HG03159 (cell line): ENCODE data around the gene TCF7L2.

ENCODE experiments used
- ATAC-seq: cut with Tn5 transposase; IDR thresholded peaks from one replicate; pipeline ENCODE4 v1.9.1; 2021; ENCODE audit warnings: mild to moderate bottlenecking, moderate library complexity; ENCODE audit not compliant: unreplicated experiment

Gene TCF7L2

DNA sequence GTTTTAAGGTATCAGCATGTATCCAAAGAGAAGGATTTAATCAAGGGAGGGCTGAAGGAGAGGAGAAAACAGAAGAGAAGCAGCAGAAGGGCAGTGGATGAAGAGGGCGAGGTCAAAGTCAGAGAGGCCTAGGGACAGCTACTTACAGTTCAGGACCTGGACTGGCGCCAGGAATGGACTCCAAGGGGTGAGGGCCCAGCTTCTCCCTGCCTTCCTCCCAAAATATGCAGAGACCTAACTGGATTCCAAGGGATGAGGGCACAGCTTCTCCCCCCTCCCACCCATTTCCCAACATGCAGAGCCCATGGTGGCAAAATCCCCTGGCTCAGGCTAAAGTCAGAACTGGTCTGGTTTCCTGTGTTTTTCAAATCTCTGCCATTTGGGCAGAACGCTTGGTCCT is 3.4 kb upstream of the TCF7L2 start:
- ATAC-seq = no peak

DNA sequence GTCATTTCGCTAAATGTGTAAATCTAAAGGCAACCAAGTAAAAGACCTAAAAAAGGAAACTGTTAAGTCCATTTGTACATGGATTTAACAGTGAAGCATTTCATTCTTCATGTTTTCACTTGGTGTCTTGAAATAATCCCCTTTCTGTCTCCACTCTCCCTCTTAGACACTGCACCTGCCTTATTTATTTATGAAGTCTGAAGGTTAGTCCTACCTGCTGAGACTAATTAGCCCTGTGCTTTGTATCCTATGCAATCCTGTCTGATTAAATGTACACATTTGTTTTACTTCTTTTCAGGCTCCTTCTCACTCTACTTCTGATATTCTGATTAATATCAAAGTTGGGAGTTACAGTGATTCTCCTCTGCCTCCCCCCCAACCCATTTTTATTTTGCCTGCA is 1.9 kb upstream of the TCF7L2 start:
- ATAC-seq = no peak

DNA sequence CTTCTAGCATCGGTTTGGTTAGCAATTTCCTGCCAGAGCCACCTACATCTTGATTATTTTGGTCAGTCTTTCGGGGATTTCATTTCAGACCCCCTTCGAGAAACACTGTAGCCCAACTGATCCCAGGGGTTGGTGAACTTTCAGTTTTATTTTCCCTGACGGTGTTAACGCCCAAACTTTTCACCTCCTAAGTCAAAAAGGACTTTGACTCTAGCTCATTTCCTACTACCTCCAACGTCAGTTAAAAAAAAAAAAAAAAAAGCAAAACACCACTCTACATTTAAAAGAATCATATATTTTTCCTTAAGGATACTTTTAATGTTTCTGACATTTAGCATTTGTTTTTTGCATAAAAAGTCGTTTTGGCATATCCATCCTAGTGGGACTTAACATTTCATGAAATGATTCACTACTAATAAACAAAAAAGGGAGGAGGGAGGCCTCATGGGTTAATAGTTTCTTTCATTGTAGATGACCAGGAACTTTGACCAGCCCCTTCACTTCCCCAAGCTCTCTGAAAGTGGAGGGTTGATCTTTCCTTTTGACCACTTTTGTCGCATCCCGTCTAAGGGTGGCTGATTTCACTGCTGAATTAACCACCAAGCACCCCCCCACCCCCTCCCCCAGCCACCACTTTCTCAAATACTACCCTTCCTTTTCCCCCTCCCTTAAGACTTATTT is 764 bp upstream of the TCF7L2 start:
- ATAC-seq = no peak

DNA sequence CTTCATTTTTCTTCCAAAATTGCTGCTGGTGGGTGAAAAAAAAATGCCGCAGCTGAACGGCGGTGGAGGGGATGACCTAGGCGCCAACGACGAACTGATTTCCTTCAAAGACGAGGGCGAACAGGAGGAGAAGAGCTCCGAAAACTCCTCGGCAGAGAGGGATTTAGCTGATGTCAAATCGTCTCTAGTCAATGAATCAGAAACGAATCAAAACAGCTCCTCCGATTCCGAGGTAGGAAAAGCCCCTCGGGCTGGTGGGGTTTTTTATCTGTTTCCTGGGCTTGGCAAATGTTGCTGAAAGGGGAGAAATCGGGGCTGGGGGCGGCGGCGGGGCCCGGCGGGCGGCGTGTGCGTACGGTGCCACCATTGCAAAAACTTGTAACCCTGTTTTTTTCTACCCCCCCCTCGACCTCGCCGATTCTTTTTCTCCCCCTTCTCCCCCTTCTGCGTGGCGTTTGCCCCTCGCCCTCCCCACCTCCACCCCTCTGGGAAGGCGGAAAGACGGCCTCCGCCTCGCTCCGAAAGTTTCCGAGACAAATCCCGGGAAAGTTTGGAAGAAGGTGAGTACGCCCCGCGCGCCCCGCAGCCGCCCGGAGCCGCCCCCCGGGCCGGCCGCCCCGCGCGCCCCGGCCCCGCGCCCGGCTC is 789 bp downstream of the TCF7L2 start:
- ATAC-seq = no peak

DNA sequence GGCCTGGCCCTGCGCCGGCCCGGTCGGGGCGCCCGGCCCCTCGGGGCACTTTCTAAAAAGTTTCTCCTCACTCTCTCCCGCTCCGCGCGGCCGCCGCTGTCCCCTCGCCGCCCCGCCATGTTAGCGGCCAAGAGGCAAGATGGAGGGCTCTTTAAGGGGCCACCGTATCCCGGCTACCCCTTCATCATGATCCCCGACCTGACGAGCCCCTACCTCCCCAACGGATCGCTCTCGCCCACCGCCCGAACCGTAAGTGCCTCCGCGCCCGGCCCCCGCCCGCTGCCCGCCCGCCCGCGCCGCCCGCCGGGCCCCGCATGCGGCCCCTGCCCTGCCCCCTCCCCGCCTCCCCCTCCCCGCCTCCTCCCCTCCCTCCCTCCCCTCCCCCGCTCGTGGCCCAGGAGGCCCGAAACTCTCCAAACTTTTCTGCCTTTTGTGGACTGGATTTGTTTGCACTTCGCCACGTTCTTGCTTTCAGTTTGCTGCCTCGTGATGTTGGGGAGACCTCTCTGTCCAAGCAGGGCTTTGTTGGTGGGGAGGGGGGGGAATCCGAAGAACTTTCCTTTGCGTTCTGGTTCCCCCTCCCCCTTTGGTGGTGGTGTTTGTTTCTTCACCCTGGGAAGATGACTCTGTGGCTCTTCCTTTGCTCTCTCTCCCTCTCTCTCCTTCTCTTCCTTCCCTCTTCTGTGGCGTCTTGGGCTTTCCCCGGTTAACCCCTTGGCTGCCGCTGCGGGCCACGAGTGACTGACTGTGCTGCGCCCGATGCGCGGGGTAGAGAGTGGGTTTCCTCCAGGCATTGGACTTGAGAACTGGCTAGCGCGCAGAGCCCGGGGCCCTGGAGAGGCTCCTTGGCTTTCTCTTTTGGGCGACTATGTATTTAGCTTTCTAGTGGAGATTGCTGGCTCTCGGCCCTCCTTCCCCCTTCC is 1.6 kb downstream of the TCF7L2 start:
- ATAC-seq = no peak

DNA sequence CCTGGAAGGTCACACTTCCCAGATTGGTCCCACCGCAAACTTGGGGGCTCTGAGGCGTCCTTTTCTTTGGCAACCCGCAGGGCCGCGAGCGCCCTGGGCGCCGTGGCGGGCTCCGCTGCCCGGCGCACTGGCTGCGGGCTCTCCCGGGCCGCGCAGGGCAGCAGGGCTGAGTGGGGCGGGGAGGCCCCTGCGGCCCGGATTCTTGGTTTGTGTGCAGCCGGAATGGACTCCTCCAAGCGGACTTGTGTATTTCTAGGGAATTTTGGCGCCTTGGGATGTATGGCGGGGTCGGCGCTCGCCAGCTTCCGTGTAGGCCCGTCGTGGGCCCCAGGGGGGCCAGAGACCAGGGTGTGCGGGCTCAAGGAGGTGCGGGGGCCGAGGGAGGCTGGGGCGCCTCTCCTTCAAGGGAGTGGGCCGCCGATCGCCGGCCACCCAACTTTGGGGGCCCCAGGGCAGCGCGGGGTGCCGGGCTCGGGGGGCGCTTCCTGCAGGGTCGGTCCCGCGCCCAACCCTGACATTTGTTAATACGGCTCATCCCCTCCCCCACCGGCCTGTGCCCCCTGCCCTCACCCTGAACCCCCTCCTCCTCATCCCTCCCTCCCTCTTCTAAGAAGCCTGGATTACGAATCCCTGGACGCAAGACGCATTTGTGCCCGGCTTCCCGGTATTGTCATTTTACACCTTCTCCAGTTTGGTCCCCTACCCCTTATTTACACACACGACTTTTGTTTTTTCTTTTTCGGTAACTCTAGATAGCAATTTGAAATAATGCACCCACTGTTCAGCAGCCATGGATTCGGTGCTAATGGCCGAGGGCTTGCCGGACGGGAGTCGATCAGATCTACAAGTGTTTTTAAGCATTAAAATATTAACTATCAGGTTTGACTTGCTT is 2.5 kb downstream of the TCF7L2 start:
- no peak for ATAC-seq

DNA sequence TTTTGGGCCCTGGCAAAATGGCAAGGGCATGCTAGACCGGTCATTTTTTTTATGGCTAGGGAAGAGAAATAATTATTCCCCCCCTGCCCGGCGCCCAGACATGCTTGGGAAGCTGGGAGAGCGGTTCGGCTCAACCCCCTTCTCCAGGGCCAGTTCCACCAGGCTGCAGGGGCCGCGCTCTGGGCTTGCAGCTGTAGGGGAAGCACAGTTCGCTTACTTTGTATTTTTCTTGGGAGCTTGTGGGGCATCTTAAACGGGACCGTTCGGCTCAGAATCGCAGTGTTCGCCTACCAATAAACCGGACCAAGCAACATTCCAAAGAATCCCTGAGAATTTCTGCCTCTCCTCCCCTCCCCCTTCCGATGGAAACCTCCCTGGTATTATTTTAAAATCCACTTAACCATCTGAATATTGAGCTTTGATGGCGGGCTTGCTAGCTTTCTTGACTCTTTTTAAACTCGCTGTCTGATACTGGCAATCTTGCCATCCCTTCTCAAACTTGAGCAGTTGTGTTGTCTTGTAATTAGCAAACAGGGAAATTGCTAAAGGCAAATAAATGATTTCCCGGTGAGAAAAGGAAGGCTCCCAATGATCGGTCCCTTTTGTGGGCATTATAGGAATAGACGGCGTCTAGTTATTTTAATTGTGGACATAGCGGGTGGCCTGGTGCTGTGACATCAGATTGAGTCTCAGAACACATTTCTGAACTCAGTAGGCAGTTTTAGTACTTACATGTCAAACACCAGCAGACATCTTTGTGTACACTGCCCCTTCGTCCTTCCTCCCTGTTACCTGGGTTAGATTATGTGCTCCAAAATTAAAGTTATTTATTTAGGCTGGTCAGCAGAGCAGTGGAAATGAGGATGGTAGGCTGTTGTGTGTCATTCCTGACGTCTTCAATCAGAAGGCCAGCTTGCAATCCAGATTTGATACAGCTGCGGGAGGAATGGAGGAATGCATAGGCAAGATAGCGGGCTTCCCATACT is 3.4 kb downstream of the TCF7L2 start:
- ATAC-seq = no peak

DNA sequence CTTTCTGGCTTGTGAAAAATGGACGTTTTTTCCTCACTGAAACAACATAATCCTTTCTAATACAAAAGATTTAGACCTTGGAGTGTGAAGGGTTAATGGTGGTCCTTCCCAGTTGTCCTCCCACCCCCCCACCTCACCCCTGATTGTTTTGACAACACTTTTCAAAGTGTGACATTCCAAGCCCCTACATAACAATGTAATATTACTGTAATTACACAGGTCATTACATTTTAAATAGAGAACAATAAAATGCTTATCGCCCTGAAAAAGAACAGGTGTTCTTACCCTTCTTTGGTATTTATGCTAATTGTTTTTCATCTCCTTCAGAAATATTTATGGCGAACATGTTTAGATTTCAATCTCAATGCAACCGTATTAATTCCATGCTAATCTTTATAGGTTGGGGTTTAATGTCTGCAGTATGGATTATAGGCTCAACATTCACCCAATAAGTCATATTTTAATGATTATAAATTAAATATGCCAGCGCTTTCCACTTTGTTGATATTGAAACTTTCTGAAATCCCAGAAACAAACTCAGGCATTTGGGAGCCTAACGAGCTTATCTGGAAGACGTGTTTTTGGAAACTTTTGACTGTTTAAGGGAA is 5.0 kb downstream of the TCF7L2 start:
- ATAC-seq = no peak

DNA sequence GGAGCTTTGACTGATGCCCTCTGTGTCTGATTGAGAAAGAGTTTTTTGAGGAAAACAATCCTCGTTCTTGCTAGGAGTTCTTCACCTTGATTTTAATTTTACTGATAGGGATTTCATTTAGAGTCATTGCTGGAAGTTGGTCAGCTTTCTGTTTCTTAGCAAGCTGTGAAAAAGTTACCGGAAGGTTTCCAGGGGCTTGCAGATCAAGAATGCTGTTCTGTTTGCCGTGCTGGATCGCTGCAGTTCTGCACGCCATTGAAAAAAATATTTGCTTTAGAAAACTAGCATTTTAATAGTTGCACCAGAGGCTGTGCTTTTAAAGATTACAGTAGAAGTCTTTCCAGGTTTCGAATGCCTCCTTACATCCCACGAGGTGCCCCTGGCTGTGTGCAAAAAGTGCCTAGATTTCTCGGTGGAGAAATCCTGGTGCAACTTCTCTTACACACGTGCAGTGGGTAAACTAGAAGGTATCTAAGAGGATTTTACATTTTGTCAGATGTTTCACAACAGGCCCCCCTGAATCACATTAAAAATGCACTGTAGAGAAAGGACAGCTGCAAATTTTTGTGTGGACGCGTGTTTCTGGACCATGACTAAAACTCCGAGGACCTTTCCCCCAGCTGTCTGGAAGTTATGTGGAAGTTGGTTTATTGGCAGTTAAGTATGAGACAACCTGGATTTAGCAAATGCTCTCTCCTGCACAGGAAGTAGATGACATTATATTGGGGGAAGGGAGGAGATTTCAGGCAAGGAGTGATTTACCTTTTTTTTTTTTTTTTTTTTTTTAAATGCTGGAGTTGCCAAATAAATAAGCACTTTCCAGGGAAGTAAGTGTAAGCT is 5.8 kb downstream of the TCF7L2 start:
- ATAC-seq = no peak

DNA sequence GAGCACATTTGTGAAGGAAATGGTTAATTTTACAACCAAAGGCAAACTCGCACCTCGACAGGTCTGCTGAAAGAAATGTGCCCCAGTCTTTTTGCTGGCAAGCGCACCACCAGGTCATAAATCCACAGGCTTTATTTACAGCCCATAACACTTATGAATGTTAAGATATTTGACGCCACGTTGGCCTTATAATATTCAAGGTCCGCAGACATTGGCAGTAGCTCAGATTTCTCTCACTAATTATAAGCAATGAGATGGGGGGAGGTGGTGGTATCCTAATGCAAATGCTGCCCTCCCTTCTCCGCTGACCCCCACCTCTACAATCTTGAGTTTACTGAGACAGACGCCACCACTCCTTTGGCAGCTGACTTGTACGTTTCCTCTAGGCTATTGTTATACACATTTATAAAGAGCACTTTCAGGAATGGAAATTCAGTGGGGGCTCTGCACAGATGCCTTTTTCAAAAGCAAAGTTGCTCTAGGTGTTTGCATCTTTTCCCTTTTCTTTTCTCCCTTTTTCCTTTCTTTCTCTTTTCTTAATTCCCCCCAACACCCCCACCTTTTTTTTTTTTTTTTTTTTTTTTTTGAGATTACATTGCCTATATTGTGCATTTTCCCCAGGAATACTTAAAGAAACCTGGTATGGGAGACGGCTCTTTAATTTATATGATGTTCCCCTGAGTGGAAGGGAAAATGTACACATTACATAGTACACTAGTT is 6.7 kb downstream of the TCF7L2 start:
- no peak for ATAC-seq

DNA sequence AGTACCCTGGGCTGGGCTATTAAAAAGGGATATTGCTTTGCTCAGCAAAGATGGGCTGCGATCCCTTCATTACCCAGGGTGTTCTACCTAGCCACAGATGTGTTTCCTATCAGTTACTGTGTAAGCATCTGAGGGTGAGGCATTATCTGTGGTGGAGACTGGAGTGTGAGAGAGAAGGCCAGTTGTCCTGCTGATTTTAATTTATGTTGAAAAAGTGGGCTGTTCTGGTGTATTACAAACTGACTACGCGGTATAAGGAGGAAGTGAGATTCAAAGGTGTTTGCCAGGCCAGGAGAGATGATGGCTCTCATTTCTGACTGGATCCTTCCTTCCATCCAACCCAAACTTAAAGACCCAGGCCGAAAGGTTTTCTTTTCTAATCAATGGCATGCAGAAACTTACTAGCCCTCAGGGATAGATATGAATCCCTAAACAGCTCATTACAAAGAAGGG is 7.6 kb downstream of the TCF7L2 start:
- ATAC-seq = no peak

DNA sequence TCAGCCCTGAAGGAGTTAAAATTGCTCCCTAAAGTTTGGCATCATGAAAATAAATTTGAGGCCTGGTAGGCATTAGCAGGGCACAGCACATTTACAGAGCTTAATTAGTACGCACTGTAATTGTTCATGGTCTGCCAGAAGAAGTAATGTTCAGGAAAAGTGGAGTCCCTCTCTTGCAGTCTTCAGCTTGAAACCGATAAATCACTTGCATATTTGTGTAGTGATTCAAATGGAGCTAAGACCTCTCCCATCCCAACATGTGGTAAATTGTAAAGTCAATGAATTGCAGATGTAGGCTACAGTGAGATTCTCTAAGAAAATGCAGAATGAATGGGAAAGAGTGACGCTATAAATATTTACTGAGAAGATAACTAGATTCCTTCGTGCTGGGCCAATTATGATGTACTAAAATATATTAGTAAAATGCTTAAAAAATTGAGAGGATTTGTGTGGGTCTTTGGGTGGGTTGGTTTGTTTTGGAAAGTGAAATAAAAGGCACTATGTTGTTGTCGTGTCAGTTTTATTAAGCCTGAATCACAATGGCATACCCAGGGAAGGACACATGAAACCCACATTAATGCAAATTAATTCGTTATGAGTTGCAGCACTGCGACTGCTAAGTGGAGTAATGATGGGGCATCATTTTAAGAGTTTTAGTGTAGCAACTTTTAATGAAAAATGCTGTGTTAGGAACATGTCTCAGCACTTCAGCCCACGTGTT is 8.4 kb downstream of the TCF7L2 start:
- no peak for ATAC-seq

DNA sequence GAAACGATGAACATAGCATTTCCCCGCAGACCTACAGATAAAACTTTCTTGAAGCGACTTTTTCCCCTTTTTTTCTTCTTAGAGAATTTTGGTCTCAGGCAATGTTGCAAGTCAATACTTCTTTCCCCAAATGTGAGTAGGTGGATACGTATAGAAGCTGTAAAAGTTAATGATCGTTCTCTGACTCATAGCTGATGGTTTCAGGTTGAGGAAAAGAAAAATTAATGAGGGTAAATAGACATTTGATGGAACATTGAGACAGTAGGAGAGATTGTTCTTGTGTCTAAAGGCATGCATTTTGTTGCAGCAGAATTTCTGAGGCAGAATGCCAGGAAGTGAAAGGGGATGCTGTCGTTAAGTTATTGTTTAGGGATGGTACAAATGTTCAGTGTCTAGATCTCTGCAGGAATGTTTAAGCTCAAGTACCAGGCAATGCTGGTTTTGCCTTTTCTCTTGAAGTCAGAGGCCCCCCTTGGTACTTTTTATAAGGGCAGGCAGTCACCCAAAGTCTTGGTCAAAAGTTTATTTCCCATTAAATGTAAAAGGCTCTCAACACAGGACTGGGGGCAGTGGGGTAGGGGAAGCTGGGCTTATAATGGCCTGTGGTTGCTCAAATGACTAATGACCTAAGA is 9.3 kb downstream of the TCF7L2 start:
- ATAC-seq = no peak

DNA sequence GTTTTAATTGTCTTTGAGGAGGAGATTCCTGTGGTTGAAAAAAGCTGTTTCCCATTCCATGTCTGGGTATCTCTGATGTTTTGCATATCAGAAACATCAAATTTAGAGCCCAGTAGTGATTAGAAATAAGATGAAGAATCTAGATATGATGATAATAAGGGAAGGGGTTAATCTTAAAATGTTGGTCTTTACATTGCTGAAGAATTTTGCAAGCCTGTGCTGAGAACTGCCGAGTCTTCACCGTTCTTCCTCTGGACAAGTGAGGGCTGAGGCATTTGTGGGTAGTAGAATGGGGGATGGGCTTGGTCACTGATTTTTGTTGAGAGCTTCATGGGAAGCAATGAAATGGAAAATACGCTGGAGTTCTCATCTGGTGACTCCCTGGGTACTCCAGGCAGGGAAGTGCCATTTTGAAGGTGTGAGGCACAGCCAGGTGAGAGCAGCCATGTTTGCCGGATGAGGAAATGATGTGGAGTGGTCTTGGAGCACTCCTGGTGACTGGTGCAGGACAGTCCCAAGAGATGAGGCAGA is 10.2 kb downstream of the TCF7L2 start:
- ATAC-seq = no peak

DNA sequence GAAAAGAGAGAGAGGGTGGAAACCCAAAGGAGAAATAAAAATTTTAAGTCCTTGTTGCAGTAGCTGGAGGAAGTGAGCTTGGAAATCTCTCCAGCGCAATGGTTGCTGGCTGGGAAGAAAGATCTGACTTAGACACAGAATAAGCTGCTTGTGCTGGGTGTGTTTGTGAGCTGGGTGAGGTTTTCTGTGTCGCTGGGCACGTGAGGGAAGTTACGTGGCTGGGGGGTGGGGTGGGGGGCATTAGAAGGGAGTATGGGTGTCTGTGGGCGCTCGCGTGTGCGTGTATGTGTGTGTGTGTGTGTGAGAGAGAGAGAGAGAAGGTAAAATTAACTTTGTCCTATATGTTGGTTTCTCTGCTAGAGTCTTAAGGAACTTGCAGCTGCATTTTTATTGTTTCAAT is 11.6 kb downstream of the TCF7L2 start:
- ATAC-seq = no peak

DNA sequence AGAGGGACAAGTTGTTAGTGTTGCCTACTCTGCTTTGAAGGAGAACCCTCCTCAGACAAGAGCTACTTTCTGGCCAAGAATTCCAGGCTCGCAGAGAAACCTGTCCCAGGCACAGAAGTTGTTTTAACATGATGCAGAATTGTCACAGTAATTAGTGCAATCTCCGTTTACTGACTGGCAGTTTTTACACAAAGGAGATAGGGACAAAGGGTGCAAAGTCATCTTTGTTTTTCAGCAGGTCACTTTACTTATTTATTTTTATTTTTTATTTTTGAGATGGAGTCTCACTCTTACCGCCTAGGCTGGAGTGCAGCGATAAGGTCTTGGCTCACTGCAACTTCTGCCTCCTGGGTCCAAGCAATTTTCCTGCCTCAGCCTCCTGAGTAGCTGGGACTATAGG is 12.3 kb downstream of the TCF7L2 start:
- ATAC-seq = no peak
